Hepatocyte (in vitro differentiated cells): ENCODE data around the gene ICAM1.

Source experiments
- EZH2 ChIP-seq: fragments of 200-600 bp; sonication (generic); IDR thresholded peaks from 2 replicates; pipeline ENCODE4 v1.6.1; 2016; ENCODE audit warnings: antibody characterized with exemption, mild to moderate bottlenecking, borderline replicate concordance
- EZH2phosphoT487 ChIP-seq: fragments of 200-600 bp; sonication (generic); IDR thresholded peaks from one replicate; pipeline ENCODE4 v1.6.1; 2018; ENCODE audit warnings: antibody characterized with exemption, mild to moderate bottlenecking, low read depth, moderate library complexity; ENCODE audit not compliant: unreplicated experiment, severe bottlenecking
- TF ChIP-seq, protein P1 (sequence below): fragments of 200-600 bp; sonication (generic); IDR thresholded peaks from 2 replicates; pipeline ENCODE4 v1.5.1; 2016; ENCODE audit warnings: antibody characterized with exemption, mild to moderate bottlenecking; ENCODE audit not compliant: poor library complexity

DNA sequence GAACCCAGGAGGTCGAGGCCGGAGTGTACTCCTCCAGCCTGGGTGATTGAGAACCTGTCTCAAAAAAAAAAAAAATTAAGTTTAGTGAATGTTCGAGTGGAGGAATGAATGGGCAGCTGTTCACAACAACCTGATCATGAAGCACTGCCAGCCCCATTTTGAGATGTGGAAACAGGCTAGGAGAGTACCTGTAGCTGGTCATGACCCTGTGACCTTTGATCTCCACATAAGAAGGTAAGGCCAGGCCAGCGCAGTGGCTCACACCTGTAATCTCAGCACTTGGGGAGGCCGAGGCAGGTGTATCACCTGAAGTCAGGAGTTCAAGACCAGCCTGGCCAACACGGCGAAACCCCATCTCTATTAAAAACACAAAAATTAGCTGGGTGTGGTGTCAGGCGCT is 54.8 kb downstream of the ICAM1 start:
- TF ChIP-seq, protein P1, sequence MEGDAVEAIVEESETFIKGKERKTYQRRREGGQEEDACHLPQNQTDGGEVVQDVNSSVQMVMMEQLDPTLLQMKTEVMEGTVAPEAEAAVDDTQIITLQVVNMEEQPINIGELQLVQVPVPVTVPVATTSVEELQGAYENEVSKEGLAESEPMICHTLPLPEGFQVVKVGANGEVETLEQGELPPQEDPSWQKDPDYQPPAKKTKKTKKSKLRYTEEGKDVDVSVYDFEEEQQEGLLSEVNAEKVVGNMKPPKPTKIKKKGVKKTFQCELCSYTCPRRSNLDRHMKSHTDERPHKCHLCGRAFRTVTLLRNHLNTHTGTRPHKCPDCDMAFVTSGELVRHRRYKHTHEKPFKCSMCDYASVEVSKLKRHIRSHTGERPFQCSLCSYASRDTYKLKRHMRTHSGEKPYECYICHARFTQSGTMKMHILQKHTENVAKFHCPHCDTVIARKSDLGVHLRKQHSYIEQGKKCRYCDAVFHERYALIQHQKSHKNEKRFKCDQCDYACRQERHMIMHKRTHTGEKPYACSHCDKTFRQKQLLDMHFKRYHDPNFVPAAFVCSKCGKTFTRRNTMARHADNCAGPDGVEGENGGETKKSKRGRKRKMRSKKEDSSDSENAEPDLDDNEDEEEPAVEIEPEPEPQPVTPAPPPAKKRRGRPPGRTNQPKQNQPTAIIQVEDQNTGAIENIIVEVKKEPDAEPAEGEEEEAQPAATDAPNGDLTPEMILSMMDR: no peak
- TF ChIP-seq EZH2 (no peak), EZH2phosphoT487 (no peak)
